Occipital lobe (tissue), 2 donors: ENCODE results near the gene PRSS33. TPM values are rescaled to one million over a fixed set of nuclear protein-coding genes. Genes with fewer than 3 reads are reported as not detected.

Experiments used
- DNase-seq: peaks from one replicate; lab custom pipeline; 2025; lab: John Stamatoyannopoulos, UW
- total RNA-seq: library from RNA; depleted of rRNA; stranded (reverse); fragments of >200 nt; gene quantifications from one replicate; pipeline ENCODE4 v1.2.3, GENCODE V29; 2014

Gene PRSS33
- total RNA-seq, 1 donor from 2014 or later, result not detected

DNA sequence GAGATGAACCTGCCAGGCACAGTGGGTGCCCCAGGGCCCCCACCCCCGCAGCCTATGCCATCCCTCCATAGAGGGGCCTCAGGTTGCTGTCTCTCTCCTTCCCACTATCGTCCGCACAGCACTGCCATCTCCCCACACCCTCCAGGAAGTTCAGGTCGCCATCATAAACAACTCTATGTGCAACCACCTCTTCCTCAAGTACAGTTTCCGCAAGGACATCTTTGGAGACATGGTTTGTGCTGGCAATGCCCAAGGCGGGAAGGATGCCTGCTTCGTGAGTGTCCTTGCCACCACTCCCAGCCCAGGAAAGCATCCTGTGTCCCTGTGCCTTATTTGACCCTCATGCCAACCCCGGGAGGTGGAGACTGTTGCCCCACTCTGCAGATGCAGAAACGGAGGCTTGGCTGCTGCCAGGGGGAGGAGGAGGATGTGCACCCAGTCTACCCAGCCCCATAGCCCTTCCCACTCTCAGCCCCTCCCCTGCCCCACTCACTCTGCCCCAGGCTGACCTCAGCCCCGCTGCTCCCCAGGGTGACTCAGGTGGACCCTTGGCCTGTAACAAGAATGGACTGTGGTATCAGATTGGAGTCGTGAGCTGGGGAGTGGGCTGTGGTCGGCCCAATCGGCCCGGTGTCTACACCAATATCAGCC lies 33.6 kb upstream of the PRSS33 start:
- no peak for DNase-seq

DNA sequence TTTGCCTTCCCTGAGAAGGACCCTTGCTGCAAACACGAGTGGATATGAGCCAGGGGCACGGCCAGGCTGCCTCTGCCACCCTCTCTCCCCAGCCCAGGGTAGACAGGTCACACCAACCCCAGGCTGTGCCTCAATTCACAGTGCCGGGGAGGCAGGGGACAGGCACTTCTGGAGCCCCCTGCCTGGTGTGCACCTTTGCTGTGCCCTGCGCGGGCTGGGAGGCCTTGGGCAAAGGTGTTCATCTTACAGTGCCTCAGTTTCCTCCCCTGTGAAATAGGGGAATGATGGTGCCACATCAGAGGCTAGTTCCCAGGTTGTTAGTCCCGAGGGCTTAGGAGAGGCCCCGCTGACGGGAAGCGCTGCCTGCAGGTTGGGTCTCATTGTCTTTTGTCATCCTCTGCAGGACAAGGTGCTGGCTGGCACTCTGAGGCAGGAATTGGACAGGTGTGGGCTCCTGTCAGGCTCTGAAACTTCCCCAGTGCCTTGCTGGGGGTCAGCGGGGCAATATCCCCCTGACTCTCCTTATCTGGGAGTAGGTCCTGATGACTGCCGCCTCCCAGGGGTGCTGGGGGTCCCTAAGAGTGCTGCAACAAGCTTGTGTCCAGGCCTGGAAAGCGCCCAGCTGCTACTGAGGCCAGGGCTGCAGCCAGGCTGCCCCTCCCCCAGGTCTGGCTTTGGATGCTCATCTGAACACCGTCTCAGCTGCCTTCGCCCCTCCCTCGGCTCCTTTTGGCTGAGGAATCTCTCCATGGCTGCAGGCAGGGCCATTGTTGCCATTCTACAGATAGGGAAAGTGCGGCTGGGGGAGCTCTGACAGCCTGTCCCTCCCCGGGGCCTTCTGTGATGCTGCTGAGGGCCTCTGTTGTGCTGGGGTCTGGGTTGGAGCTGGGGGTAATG lies 32.8 kb upstream of the PRSS33 start:
- DNase-seq, result no peak

DNA sequence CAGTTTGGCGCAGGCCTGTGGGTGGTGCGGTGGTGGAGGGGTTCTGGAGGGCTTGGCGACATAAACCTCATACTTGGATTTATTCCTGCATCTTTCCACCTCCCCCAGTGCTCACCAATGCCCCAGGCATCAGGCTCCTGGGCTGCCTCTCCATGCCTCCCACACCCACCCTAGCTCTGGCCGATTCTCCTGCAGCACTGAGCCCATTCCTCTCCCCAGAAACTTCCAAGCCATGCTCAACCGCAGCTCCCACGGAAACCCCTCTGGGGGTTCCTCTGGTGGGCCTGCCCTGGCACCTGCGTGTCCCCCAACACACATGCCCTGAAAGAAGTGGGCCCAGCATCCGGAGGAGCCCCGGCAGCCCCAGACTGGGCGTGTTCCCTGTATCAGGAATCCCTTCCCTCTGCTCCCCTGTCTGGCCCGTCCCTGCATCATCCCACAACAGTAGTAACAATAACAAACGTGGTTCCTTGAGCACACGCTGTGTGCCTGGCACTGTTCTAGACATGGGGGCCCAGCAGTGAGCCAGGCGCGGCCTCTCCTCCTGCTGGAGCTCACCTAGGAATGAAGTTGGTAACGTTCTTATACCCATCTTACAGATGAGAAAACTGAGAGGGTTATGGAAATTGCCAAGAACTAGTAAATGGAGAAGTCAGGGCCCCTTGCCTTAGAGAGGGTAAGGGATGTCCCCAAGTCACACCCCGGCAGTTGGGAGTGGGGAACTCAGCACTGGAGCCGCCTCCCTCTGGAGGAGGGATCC lies 32.0 kb upstream of the PRSS33 start:
- DNase-seq, result no peak

DNA sequence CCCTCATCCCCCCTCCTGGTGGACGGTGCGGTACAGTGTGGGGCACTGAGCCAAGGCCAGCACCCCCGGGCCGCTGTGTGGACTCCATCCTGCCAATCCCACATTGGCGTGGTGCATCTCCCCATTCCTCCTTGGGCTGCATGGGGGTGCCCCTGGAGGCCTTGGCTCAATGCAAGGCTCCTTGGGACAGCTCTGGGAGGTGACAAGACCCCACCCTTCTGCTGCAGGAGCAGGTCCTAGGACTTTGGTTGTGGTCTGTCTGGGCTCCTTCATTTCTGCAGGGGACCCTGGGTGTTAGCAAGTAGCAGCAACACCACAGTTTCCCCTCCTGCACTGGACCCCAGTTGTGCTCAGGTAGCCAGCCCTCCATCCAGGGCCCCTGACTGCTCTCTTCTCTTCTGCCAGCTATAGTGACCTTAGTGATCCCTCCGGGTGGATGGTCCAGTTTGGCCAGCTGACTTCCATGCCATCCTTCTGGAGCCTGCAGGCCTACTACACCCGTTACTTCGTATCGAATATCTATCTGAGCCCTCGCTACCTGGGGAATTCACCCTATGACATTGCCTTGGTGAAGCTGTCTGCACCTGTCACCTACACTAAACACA lies 31.0 kb upstream of the PRSS33 start:
- no peak for DNase-seq

DNA sequence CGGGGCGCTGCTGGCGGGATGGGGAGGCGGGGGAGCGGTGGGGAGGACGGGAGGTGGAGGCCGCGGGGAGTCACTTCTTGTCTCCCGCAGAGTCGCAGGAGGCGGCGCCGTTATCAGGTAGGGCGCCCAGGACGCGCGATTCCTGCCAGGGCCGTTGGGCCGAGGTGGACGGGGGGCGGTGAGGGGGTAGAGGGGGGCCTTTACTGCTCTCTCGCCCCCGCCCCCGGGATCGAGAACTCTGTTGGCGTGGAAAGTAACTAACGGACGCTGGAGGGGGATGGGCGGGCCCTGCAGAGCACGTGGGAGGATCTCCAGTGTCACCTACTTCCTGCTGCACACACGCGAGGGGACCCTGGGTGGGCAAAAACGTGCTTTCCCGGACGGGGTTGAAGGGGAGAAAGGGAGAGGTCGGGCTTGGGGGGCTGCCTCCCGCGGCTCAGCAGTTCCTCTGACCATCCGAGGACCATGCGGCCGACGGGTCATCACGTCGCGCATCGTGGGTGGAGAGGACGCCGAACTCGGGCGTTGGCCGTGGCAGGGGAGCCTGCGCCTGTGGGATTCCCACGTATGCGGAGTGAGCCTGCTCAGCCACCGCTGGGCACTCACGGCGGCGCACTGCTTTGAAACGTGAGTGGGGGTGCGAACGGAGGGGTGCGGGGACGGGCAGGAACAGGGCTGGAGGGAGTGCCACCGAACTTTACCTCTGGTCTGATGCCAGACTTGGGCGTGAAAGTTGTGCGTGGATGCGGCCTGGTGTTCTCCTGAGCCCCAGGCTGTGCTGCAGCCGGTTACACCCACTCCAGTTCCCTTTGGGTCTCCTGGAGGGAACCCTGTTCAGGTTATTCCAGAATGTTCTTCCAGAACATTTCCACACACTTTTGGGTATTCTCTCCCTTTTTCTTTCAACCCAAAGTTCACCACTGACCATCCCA lies 30.2 kb upstream of the PRSS33 start:
- no peak for DNase-seq

DNA sequence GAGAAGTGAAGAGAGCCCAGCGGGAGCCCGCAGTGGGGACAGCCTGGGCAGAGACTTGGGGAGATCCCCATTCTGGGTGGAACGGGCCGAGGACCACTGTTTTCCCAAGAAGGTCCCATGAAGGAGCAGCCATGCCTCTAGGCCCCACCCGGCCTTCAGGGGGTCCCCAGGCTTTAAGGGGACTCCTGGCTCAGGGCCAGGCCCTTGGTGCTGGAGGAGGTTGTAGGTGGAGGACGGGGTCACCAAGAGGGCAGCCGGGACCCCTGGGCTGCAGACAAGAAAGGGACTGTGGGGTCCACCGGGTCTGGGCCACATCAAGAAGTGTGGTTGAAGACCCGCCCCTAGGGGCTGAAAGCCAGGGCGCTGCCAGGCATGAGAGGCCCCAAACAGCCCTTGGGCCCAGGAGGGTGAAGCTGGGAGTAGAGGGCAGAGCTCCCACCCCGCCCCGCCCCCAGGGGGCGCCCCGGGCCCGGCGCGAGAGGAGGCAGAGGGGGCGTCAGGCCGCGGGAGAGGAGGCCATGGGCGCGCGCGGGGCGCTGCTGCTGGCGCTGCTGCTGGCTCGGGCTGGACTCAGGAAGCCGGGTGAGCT lies 29.5 kb upstream of the PRSS33 start, which contains the start of gene PRSS21:
Gene PRSS21 (plus strand): TSS at position 487 of the 589 bp plus-strand sequence. CDS start 32 bp downstream, at position 519.
- no peak for DNase-seq

DNA sequence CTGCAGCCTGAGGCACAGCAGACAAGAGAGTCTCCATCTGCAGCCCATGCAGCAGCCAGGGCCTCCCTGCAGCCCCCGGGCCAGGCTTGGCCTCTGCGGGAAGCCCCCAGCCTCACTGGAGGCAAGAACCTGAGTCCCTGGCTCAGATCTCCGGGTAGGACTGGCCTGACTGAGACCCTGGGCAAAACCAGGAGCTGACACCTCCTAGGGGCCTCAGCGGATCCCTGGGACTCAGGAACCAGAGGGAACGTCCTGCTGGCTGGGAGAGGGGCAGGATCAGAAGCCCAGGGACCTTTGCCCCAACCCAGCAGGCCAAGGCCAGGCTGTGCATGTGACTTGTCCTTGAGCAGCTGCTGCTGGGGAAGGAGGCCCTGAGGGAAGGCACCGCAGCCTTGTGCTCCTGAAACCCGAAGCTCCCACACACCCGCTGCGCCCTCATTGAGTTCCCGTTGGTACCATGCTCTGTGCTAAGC lies 28.0 kb upstream of the PRSS33 start:
- DNase-seq, result no peak

DNA sequence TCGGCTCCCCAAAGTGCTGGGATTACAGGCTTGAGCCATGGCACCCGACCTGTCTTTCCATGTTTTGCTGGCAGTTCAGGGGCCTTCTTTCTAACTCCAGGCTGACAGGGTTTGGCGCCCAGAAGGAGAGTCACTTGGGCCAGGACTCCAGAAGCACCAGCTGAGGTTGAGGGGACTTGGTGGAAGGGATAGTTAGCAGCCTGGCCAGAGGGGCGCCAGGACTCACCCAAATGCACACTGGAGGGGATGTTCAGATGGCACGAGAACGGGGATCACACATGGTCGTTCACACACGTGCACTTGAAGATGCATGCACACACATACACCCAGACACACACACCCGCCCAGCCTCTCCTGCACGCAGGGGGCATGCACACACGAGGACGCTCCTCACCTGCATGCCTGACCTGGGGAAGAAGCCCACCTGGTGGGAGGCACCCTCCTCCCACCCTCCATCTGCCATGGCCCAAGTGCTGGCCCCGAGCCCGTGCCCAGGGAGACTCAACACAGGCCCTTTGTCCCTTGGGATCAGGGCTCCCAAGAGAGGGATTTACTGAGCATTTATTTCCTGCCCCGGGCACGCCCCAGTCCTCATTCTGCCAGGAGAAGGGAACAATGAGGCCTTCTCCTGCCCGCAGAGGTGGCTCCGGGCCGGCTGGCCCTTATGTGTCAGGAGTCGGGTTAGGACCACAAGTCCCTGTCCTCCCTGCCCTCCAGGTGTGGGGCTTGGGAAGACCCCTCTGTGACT lies 27.4 kb upstream of the PRSS33 start:
- no peak for DNase-seq

DNA sequence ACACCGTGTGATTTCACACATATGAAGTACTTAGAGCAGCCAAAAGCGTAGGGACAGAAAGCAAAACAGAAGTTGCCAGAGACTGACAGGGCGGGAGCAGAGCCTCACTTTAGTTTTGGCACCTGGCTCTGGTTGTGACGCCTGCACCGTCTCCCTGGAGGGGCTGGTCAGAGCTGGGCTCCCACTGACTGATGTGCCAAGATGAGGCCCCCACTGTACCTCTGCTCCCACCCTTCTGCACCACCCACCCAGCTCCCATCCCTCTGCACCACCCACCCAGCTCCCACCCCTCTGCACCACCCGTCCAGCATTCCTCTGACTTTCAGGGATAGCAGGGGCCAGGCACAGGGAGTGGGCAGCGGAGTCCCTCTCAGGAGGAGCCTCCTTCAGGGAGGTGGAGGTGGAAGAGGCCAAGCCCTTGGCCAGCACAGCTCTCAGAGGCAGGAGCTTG lies 26.4 kb upstream of the PRSS33 start:
- DNase-seq, result no peak

DNA sequence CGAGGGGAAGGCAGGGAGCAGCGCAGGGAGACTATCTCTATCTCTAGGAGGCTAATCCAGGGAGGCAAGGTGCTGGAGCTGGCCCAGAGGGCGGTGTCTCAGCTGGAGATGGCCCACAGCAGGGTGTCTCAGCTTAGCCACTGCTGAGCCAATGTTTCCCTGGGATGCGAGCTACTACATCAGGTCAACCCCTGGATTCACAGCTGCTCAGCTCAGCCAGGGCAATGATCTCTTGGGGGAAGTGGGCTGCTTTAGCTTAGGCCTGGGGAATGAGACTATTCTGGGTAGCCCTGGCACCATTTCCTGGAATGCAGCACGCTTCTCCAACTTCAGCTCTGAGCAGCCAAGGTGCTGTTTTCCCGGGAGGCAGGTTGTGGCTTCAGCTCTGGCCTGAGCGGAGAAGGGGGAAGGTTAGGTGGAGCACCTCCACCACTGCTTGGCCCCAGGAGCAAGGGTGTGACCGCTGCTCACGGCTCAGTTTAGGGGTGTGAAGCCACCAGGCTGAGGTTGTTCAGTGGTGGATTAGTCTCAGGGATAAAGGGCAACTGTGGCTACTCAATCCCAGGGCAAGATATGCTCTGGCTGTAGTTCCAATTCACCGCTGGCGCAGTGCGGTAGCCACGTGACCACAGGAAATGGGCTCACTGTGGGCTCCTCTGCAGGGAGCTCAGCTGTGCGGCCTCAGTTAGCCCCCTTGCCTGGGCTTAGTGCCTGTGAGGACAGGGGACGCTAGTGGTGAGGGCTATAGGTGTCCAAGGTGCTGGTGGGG lies 24.5 kb upstream of the PRSS33 start:
- no peak for DNase-seq

DNA sequence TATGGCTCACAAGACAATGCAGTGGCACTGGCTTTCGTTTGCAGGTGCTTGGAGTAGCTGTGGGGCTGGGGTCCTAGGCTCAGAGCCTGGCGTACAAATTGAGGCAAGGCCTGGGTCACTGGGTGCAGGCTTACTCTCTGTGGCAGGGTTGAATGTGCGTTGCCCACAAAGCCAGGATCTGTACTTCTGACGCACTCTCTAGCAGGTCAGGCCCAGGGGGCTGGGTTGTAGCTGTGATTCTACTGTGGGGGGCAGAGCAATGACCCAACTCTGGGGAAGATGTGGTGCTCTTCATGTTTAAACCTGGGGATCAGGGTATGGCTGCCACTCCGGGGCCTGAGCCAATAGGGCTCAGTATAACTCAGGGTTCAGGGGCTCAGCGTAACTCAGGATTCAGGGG lies 23.3 kb upstream of the PRSS33 start:
- no peak for DNase-seq

DNA sequence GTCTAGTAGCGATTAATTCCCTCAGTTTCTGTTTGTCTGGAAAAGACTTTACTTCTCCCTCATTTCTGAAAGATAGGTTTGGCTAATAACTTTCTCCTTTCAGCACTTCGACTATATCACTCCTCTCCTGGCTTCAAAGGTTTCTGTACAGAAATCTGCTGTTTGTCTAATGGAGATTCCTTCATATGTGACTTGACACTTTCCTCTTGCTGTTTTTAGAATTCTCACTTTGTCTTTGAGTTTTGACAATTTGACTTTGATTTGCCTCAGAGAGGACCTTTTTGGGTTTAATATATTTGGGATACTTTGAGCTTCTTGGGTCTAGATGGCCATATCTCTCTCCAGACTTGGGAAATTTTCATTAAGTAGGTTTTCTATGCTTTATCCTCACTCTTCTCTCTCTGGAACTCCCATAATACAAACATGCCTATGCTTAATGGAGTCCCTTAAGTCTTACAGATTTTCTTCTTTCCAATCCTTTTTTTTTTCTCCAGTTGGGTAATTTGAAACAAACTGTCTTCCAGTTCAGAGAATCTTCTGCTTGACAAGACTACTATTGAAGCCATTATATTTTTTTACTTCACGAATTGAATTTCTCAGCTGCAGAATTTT lies 21.9 kb upstream of the PRSS33 start:
- DNase-seq, result no peak

DNA sequence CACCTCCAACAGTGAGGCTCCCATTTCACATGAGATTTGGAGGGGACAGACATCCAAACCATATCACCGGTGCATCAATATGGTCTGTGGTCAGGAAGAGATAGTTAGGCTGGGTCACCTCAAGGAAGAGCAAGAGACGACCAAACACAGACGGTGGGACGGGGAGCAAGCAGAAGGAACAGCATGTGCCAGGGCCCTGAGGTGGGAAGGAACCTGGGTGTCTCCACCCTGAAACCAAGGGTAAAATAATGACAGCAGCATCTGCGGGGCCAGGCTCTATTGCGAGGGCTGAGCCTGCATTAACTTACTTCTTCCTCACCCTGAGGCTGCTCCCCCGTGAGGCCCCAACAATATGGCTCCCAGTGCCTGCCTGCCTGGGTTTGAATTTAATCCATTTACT lies 20.8 kb upstream of the PRSS33 start:
- DNase-seq, result no peak

DNA sequence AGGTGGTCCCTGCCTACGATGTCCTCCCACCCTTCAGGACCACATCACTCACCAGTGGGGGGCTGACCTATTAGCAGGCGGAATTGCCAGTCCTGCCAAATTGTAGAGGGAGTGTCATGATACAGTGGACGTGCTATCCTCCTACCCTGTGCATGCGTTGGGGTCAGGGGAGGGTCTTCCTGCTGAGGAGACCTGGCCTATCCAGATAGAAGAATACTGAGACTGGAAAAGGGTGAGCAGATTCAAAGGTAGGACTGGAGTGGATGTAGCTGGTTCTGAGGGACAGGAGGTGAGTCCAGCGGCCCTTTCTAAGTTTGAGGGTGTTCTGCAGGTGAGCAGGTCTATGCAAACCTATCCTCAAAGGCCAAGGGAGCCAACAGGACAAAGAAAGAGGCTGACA lies 18.9 kb upstream of the PRSS33 start:
- no peak for DNase-seq

DNA sequence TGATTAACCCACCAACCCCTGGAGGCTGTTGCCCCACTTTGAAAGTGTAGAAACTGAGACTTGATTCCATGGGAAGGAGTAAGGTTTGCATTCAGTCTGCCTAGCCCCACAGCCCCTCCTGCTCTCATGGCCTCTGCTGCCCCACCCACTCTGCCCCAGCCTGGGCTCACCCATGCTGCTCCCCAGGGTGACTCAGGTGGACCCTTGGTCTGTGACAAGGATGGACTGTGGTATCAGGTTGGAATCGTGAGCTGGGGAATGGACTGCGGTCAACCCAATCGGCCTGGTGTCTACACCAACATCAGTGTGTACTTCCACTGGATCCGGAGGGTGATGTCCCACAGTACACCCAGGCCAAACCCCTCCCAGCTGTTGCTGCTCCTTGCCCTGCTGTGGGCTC lies 17.4 kb upstream of the PRSS33 start:
- DNase-seq, result no peak

DNA sequence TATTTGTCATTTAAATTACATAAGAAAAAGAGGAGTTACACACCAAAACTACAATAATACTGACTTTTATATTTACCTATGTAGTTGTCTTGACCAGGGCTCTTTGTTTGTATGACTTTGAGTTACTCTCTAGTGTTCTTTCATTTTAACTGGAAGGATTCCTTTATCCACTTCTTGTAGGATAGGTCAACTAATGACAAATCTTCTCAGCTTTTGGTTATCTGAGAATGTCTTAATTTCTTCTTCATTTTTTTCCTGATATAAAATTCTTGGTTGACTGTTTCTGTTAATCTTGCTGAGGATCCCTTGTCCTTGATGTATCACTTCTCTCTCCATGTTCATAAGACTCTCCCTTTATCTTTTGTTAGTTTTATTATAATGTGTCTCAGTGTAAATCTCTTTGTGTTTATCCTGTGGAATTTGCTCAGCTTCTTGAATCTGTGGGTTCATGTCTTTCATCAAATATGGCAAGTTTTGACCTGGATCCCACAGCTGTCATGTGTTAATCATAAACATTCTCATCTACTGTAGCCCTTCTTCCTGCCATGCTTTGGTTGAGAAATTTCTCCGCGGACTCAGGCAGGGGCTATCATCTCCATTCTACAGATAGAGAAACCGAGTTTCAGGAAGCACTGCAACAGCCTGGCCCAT lies 16.3 kb upstream of the PRSS33 start:
- no peak for DNase-seq

DNA sequence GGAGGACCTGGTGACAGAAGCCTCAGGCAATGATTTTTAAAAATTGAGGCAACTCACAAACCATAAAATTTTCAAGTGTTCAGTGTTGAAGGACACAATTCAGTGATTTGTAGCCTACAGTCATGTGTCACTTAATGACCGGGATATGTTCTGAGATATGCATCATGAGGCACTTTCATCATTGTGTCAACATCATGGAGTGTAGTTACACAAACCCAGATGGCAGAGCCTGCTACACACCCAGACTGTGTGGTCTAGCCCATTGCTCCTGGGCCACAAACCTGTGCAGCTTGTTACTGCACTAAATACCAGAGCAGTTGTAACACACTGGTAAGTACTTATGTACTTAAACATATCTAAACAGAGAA lies 12.5 kb upstream of the PRSS33 start:
- DNase-seq, result no peak
